ENCODE measurements around the gene SRL.
"Not testable (repeated sequence)": the region's sequence is repeated elsewhere in the genome, so short reads cannot be mapped to it uniquely, and the experiment has no call there.

Gene SRL

DNA sequence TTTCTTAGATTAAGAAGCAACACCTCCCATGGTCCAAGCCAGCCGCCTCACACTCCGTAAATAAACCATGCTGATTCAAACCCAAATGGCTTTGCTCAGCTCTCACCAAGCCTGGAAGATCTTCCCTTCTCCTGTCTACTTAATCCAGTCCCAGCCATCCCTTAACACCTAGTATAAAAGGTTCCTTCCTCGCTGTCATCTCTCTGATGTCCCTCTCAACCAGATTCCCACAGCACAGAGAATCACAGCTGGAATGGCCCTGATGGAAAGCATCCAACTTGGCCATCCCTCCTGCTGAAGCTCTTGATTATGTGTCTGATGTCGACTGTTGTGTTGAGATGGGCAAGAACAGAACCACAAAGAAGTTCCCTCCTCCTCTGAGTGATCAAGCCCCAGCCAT, 75.1 kb downstream of the SRL start:
- DNase-seq (ENCODE audit: low read depth, low spot score): no peak

- DNase-seq (ENCODE audit: low read depth, low spot score): no peak
Measured at GRCh38 chr16:4160658-4161430, 81.0 kb downstream of the SRL start.

GRCh38 chr16:4159726-4160125, 82.2 kb downstream of the SRL start:
- DNase-seq (ENCODE audit: low read depth, low spot score): no peak

DNA sequence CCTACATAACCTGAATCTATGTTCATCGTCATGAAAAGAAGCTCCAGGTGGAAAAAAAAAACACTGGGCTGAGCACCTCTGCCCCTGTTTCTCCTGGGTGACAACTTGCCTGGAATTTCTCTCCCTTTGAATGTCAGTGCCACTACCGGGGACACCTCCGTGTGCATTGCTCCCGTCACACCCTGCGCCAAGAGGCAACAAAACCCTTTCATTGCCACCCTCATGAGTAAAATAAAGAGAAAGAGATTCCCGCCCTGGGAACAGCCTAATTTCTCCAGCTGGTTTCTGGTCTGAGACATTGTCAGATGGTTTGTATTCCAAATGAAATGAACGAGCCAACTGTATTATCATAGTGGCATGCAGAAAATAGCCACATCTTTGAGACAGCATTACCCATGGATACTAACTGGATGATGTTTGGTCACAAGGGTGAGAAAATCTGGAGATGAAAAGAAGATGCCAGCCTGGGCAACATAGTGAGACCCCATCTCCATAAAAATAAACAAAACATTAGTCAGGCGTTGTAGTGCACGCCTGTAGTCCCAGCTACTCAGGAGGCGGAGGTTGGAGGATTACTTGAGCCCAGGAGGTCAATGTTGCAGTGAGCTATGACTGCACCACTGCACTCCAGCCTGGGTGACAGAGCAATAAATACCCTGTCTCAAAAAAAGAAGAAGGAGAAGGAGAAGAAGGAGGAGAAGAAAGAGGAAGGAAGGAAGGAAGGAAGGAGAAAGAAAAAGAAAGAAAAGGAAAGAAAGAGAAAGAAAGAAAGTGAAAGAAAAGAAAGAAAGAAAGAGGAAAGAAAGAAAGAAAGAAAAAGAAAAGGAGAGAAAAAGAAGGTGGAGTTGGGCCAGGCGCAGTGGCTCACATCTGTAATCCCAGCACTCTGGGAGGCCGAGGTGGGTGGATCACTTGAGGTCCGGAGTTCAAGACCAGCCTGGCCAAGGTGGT, 83.5 kb downstream of the SRL start:
- no peak for DNase-seq (ENCODE audit: low read depth, low spot score)

DNA sequence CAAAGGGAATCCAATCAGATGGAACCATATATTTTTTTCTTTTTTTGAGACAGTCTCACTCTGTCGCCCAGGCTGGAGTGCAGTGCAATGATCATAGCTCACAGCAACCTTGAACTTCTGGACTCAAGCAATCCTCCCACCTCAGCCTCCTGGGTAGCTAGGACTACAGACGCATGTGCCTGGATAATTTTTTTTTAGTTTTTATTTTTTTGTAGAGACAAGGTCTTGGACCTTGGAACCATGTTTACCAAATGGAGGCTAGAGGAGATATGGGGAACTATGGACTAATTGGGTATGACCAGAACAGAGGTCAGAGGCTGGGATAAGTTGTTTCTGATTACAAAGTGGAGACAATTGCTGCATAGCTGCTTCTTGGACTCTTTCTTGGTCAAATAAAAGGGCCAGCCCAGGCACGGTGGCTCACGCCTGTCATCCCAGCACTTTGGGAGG, 84.5 kb downstream of the SRL start:
- DNase-seq (ENCODE audit: low read depth, low spot score): no peak

DNA sequence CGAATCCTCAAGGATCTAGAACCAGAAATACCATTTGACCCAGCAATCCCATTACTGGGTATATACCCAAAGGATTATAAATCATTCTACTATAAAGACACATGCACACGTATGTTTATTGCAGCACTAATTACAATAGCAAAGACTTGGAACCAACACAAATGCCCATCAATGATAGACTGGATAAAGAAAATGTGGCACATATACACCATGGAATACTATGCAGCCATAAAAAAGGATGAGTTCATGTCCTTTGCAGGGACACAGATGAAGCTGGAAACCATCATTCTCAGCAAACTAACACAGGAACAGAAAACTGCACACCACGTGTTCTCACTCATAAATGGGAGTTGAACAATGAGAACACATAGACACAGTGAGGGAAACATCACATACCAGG, 85.4 kb downstream of the SRL start:
- DNase-seq (ENCODE audit: low read depth, low spot score): not testable (repeated sequence)

DNA sequence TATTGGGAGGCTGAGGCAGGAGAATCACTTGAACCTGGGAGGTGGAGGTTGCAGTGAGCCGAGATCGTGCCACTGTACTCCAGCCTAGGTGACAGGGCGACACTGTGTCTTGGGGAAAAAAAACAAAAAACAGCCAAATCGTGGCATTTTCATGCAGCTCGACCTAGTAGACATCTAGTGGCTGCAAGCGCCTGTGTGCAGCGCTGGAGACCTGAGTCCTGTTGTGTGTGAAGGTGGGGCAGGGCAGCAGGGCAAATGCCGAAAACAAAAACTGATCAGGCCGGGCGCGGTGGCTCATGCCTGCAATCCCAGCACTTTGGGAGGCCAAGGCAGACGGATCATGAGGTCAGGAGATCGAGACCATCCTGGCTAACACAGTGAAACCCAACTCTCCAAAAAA, 88.5 kb downstream of the SRL start:
- not testable (repeated sequence) for DNase-seq (ENCODE audit: low read depth, low spot score)

DNA sequence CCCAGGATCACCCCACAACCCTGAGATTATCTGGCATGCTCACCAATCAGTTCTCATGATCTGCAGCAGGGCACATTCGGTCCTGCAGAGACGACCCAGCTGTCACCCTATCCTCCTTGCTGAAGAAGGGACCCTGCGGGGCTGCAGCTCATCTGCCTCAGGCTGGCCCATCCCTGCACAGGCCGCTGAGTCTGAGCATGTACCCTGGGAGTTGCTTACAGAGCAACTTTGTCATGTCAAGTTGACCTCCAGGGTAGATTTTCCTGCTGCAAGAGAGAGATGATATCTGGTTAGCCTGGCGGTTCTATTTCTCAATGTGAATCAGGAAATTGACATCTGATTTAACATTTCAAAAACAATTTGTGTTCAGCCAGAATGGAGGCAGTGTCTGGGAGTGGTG, 89.6 kb downstream of the SRL start:
- no peak for DNase-seq (ENCODE audit: low read depth, low spot score)

DNA sequence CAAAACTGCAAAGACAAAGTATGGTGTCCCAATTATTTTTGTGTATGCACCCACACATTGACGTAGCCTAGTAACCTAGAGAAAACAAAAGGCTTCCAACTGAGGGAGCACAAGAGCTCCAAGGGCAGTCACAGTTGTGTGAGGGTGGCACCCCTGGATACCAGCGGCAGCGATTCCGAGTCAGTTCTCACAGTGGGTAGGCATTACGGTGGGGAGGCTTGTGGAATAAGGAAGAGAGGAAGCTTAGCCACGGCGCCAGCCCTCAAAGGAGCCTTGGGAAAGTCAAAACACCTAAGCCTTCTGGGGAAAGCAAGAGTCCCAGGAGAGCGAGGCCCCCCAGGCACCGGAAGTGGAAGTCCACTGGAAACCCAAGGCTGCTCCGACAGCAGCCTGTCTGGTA, 94.6 kb downstream of the SRL start:
- no peak for DNase-seq (ENCODE audit: low read depth, low spot score)

DNA sequence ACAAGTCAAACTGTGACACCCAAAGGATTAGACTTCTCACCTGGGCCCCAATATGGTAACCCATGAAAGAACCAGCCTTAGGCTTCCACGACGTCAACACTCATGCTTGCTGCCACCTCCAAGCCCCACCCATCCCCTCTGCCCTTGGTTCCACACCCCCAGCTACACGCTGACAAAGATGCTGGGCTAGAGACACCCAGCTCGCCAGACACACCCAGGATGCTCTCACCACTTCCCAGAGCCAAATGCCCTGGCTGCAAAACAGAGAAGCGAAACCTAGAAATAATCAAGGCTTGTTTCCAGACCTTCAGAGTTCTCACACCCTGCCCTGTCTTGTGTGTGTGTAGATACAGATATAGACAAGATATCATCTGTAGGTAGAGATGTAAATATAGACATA, 99.6 kb downstream of the SRL start:
- no peak for DNase-seq (ENCODE audit: low read depth, low spot score)

DNA sequence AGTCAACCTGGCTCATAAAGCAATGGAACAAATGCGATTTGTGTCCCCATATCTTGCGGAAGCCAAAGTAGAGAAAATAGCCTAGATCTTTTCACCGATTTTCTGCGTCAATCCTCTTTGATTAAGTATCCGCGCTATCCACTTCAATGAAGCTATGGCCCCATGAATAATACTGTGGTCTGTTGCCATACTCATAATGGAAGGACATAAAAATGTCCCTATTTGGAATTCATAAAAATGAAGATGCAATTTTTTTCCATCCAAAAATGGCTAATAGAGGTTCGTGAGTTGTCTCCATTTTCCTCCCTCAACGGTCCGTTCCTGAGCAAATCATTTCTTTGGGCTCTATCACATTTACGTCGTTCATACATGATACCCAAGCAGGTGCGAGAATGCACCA, 100.3 kb downstream of the SRL start:
- no peak for DNase-seq (ENCODE audit: low read depth, low spot score)

- DNase-seq (ENCODE audit: low read depth, low spot score): peak; percentile 81
Measured at GRCh38 chr16:4140652-4141051, 101.2 kb downstream of the SRL start.

- DNase-seq (ENCODE audit: low read depth, low spot score): no peak
Measured at GRCh38 chr16:4139968-4140367, 101.9 kb downstream of the SRL start.

Data from astrocyte of the hippocampus (primary cell).